Measurements from ENCODE around the gene COLGALT1.

Gene COLGALT1

DNA sequence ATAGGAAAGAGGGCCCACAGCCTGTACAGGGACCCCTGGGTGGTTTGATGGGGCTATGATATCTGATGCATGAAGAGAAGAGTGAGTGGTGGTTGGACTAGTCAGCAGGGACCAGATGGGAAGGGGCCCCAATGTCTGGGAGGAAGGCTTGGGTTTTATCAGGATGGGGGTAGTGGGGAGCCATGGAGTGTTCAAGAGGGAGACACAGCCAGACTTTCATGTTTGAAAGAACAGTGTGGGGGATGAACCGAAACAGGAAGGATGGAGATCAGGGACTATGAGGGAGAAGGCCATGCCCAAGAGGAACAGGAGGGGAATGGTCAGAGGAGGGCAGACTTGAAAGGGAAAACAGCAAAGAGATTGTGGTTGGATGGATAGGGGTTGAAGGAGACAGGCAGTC is 69.6 kb downstream of the COLGALT1 start:
- no peaks in the 10 kb centered on the region for H3K36me3 Mint-ChIP-seq (ENCODE audit: insufficient read depth)
- no peaks in the 10 kb centered on the region for H3K4me1 Mint-ChIP-seq
- no peak overlapping the region for H3K27ac Mint-ChIP-seq (ENCODE audit: low read depth)
- H3K27me3 Mint-ChIP-seq, result peaks cover 1% of the 10 kb centered on the region
- no peaks in the 10 kb centered on the region for H3K9me3 Mint-ChIP-seq
- no peak for DNase-seq (ENCODE audit: low spot score in 2 of 2)
- no peak overlapping the region for H3K4me3 Mint-ChIP-seq
- no peak for ATAC-seq (replicated peaks; ENCODE audit: extremely low read depth, poor library complexity, severe bottlenecking)

DNA sequence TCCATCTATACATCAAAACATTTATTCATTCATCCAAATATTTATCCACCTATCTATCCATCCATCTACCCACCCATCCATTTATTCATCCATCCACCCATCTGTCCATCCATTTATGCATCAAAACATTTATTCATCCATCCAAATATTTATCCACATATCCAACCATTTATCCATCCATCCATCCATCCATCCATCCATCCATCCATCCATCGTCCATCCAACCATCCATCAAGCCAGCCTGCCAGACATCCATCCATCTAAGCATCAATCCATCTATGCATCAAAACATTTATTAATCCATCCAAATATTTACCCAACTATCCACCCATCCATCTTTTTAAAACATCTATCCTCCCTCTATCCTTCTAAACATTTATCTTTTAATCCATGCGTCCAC is 70.5 kb downstream of the COLGALT1 start:
- H3K27me3 Mint-ChIP-seq, result no peaks in the 10 kb centered on the region
- H3K4me3 Mint-ChIP-seq, result no peak overlapping the region
- no peaks in the 10 kb centered on the region for H3K36me3 Mint-ChIP-seq (ENCODE audit: insufficient read depth)
- H3K27ac Mint-ChIP-seq (ENCODE audit: low read depth), result no peak overlapping the region
- H3K9me3 Mint-ChIP-seq, result no peaks in the 10 kb centered on the region
- no peaks in the 10 kb centered on the region for H3K4me1 Mint-ChIP-seq
- ATAC-seq (replicated peaks; ENCODE audit: extremely low read depth, poor library complexity, severe bottlenecking) (no peak), DNase-seq (ENCODE audit: low spot score in 2 of 2) (no peak)

DNA sequence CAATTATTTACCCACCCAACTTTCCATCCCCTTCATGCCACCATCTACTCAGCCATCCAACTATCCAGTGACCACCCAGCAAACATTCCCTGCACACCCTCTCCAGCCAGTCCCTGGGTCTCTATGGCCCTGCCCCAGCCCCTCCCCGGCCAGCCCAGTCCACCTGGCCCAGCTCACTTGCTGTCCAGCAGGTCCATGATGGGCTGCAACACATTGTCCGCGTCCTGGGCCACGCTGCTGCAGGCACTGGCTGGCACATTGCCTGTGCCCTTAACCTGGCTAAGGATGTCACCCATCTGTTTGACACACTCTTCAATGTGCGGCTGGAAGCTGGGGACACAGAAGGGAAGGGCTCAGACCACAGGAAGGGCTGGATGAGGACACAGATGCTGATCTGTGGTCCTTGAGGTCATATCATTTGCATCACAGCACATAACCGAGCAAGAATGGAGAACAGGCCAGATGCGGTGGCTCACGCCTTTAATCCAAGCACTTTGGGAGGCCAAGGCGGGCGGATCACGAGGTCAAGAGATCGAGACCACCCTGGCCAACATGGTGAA is 71.1 kb downstream of the COLGALT1 start:
- no peaks in the 10 kb centered on the region for H3K27me3 Mint-ChIP-seq
- no peak for ATAC-seq (replicated peaks; ENCODE audit: extremely low read depth, poor library complexity, severe bottlenecking)
- H3K4me1 Mint-ChIP-seq, result no peaks in the 10 kb centered on the region
- H3K9me3 Mint-ChIP-seq, result no peaks in the 10 kb centered on the region
- no peak for DNase-seq (ENCODE audit: low spot score in 2 of 2)
- H3K27ac Mint-ChIP-seq (ENCODE audit: low read depth), result no peak overlapping the region
- no peak overlapping the region for H3K4me3 Mint-ChIP-seq
- no peaks in the 10 kb centered on the region for H3K36me3 Mint-ChIP-seq (ENCODE audit: insufficient read depth)

DNA sequence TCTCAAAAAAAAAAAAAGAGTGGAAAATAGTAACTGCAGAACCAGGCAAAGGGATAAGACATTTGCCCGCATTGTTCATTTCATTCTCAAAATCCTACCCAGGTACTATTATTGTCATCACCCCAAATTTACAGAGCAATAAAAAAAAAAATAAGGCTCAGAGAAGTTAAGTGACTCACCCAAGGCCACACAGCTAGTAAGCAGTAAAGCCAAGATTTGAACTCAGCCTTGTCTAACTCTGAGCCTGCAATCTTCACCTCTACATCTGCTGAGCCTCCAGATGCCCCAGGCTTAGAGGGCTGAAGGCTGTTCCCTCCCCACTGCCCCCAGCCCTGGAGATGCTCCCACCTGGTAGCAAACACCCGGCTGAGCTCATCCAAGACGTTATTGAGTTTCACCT is 71.7 kb downstream of the COLGALT1 start:
- H3K27me3 Mint-ChIP-seq, result no peaks in the 10 kb centered on the region
- ATAC-seq (replicated peaks; ENCODE audit: extremely low read depth, poor library complexity, severe bottlenecking) (no peak), DNase-seq (ENCODE audit: low spot score in 2 of 2) (no peak)
- H3K27ac Mint-ChIP-seq (ENCODE audit: low read depth), result no peak overlapping the region
- H3K4me3 Mint-ChIP-seq, result no peak overlapping the region
- no peaks in the 10 kb centered on the region for H3K4me1 Mint-ChIP-seq
- H3K36me3 Mint-ChIP-seq (ENCODE audit: insufficient read depth), result no peaks in the 10 kb centered on the region
- no peaks in the 10 kb centered on the region for H3K9me3 Mint-ChIP-seq

DNA sequence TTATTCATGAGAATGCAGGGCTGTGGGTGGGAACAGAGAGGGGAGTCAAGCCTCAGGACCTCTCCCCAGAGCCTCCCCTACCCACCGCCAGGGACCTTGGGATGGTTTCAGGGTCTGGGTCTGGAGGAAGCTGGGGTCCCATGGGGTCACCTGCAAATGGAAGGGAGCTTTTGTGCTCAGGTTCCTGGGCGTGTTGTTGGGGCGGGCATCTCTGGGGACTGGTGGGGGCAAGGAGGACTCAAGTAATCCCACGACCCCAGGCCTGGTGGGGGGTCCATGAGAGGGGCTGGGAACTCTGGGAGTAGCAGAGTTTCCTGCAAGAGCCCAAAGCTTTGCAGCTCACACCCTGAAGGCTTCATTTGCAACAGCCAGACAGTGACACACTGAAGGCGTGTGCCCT is 72.5 kb downstream of the COLGALT1 start:
- Mint-ChIP-seq H3K4me1 (no peaks in the 10 kb centered on the region), H3K27me3 (no peaks in the 10 kb centered on the region), H3K36me3 (ENCODE audit: insufficient read depth) (no peaks in the 10 kb centered on the region), H3K9me3 (no peaks in the 10 kb centered on the region), H3K4me3 (no peak overlapping the region), H3K27ac (ENCODE audit: low read depth) (no peak overlapping the region)
- DNase-seq (ENCODE audit: low spot score in 2 of 2), result no peak
- no peak for ATAC-seq (replicated peaks; ENCODE audit: extremely low read depth, poor library complexity, severe bottlenecking)

DNA sequence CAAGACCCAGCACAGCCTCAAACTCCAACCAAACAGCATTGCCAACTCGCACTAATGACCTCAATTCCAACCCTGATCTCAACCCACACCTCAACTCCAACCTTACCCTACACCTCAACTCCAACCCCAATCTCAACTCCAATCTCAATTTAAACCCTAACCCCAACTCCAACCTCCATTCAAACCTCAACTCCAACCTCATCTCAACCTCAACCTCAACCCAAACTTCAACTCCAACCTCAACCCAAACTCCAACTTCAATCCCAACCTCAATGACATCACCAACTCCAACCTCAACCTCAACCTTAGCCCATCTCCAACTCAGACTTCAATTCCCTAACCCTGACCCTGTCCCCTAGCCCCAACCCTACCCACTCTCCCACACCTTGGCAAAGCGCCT is 74.3 kb downstream of the COLGALT1 start:
- DNase-seq (ENCODE audit: low spot score in 2 of 2), result no peak
- H3K4me1 Mint-ChIP-seq, result no peaks in the 10 kb centered on the region
- ATAC-seq (replicated peaks; ENCODE audit: extremely low read depth, poor library complexity, severe bottlenecking), result no peak
- H3K27ac Mint-ChIP-seq (ENCODE audit: low read depth), result no peak overlapping the region
- H3K9me3 Mint-ChIP-seq, result no peaks in the 10 kb centered on the region
- no peaks in the 10 kb centered on the region for H3K27me3 Mint-ChIP-seq
- no peak overlapping the region for H3K4me3 Mint-ChIP-seq
- no peaks in the 10 kb centered on the region for H3K36me3 Mint-ChIP-seq (ENCODE audit: insufficient read depth)

DNA sequence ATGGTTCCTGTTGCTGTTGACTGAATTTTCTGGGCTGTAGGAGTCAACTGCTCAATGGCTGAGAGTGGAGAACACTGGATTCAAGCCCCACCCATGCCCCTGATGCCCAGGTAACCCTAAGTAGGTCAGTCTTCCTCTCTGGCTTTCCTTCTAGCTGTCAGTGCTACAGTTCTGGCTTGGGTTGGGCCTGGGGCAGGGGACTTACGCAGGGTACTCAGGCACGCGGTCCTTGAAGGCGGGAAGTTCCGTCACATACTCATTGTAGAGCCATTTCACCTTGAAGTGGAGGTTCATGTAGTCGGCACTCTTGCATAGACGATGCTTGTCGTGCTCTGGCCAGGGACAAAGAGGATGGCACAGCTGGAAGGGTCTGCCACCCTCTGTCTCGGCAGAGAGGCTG is 77.1 kb downstream of the COLGALT1 start:
- DNase-seq (ENCODE audit: low spot score in 2 of 2) (no peak), ATAC-seq (replicated peaks; ENCODE audit: extremely low read depth, poor library complexity, severe bottlenecking) (no peak)
- Mint-ChIP-seq H3K4me1 (no peaks in the 10 kb centered on the region), H3K9me3 (no peaks in the 10 kb centered on the region), H3K36me3 (ENCODE audit: insufficient read depth) (no peaks in the 10 kb centered on the region), H3K27ac (ENCODE audit: low read depth) (no peak overlapping the region), H3K4me3 (no peak overlapping the region), H3K27me3 (no peaks in the 10 kb centered on the region)

All from central memory CD8-positive, alpha-beta T cell (primary cell).